Measurements from ENCODE around the gene CARNS1.

The CARNS1 gene

DNA sequence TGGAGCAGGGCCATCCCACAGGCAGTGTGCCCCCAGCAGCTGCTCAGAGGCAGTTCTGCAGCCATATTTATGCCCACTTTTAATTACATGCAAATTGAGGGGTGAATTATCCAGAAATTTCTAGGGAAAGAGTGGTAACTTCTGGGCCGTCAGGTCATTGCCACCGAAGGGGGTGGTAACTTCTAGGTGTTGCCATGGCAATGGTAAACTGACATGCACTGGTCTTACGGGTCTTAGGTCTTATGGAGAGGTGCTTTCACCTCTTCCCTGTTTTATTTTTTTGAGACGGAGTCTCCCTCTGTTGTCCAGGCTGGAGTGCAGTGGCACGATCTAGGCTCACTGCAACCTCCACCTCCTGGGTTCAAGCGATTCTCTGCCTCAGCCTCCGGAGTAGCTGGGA, 57.4 kb downstream of the CARNS1 start:
- ATAC-seq (ENCODE audit: low read depth) (no peak), DNase-seq (ENCODE audit: low spot score) (no peak)
- Histone ChIP-seq H3K4me1 (ENCODE audit: insufficient read depth, poor library complexity, severe bottlenecking) (no peaks in the 10 kb centered on the region), H3K27ac (ENCODE audit: poor library complexity, severe bottlenecking) (no peak overlapping the region), H3K36me3 (ENCODE audit: low read depth) (no peaks in the 10 kb centered on the region), H3K9me3 (ENCODE audit: severe bottlenecking) (no peaks in the 10 kb centered on the region), H3K4me3 (ENCODE audit: severe bottlenecking) (no peak overlapping the region), H3K27me3 (ENCODE audit: insufficient read depth, poor library complexity, severe bottlenecking) (no peaks in the 10 kb centered on the region)
- TF ChIP-seq, protein P1, sequence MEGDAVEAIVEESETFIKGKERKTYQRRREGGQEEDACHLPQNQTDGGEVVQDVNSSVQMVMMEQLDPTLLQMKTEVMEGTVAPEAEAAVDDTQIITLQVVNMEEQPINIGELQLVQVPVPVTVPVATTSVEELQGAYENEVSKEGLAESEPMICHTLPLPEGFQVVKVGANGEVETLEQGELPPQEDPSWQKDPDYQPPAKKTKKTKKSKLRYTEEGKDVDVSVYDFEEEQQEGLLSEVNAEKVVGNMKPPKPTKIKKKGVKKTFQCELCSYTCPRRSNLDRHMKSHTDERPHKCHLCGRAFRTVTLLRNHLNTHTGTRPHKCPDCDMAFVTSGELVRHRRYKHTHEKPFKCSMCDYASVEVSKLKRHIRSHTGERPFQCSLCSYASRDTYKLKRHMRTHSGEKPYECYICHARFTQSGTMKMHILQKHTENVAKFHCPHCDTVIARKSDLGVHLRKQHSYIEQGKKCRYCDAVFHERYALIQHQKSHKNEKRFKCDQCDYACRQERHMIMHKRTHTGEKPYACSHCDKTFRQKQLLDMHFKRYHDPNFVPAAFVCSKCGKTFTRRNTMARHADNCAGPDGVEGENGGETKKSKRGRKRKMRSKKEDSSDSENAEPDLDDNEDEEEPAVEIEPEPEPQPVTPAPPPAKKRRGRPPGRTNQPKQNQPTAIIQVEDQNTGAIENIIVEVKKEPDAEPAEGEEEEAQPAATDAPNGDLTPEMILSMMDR (IDR thresholded peaks at IDR 0.05; ENCODE audit: poor library complexity, severe bottlenecking) = no peak

All from RWPE2 (cell line).